ENCODE results near the gene ABCG2.

DNA sequence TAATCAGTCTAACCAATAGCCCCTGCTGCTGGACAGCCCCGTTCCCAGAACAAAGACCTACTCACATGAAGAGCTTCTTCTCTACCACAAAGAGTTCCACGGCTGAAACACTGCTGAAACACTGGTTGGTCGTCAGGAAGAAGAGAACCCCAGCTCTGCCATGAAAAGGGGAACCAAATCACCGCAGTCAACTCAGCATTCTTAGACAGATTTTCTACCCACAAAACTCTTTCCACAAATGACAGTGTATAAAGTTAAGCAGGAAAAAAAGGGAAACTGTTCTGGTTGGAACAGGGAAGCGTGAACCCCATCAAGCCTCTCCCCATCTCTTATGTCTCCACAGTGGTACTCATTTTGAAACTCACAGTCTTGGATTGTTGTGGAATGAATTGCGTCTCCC is 57.3 kb downstream of the ABCG2 start:
- no peak for TF ChIP-seq CTCF (IDR thresholded peaks at IDR 0.05)
- no peak for TF ChIP-seq ZNF281 (CRISPR knock-in tag; IDR thresholded peaks at IDR 0.05)
- no peak for TF ChIP-seq USF2 (CRISPR knock-in tag; IDR thresholded peaks at IDR 0.05)
- TF ChIP-seq FOXJ3 (CRISPR knock-in tag; IDR thresholded peaks at IDR 0.05; ENCODE audit: borderline replicate concordance), result no peak
- TF ChIP-seq TEAD4 (CRISPR knock-in tag; IDR thresholded peaks at IDR 0.05), result no peak
- TF ChIP-seq, protein P1, sequence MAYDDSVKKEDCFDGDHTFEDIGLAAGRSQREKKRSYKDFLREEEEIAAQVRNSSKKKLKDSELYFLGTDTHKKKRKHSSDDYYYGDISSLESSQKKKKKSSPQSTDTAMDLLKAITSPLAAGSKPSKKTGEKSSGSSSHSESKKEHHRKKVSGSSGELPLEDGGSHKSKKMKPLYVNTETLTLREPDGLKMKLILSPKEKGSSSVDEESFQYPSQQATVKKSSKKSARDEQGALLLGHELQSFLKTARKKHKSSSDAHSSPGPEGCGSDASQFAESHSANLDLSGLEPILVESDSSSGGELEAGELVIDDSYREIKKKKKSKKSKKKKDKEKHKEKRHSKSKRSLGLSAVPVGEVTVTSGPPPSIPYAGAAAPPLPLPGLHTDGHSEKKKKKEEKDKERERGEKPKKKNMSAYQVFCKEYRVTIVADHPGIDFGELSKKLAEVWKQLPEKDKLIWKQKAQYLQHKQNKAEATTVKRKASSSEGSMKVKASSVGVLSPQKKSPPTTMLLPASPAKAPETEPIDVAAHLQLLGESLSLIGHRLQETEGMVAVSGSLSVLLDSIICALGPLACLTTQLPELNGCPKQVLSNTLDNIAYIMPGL (CRISPR knock-in tag; IDR thresholded peaks at IDR 0.05), result no peak
- TF ChIP-seq, protein P2, sequence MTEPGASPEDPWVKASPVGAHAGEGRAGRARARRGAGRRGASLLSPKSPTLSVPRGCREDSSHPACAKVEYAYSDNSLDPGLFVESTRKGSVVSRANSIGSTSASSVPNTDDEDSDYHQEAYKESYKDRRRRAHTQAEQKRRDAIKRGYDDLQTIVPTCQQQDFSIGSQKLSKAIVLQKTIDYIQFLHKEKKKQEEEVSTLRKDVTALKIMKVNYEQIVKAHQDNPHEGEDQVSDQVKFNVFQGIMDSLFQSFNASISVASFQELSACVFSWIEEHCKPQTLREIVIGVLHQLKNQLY (CRISPR knock-in tag; IDR thresholded peaks at IDR 0.05), result no peak
- TF ChIP-seq, protein P3, sequence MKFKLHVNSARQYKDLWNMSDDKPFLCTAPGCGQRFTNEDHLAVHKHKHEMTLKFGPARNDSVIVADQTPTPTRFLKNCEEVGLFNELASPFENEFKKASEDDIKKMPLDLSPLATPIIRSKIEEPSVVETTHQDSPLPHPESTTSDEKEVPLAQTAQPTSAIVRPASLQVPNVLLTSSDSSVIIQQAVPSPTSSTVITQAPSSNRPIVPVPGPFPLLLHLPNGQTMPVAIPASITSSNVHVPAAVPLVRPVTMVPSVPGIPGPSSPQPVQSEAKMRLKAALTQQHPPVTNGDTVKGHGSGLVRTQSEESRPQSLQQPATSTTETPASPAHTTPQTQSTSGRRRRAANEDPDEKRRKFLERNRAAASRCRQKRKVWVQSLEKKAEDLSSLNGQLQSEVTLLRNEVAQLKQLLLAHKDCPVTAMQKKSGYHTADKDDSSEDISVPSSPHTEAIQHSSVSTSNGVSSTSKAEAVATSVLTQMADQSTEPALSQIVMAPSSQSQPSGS (CRISPR knock-in tag; IDR thresholded peaks at IDR 0.05; ENCODE audit: borderline replicate concordance, low read depth), result no peak
- TF ChIP-seq USF1 (CRISPR knock-in tag; IDR thresholded peaks at IDR 0.05), result no peak
- no peak for TF ChIP-seq NR2C2 (CRISPR knock-in tag; IDR thresholded peaks at IDR 0.05)
- TF ChIP-seq SP1 (CRISPR knock-in tag; conservative IDR thresholded peaks at IDR 0.05), result no peak

Measured in WTC11 (cell line).